GM18951 (cell line): ENCODE results near the gene GALNT16.

ENCODE experiments used
- POLR2A ChIP-seq: IDR thresholded peaks from 4 replicates; pipeline ENCODE4 v1.6.1; 2011; ENCODE audit warnings: mild to moderate bottlenecking; ENCODE audit not compliant: insufficient read length, insufficient read depth; ENCODE audit errors: extremely low read depth
- in situ Hi-C: fragments of 300-500 bp; cut with MboI; formaldehyde crosslinking; loops from one replicate; pipeline ENCODE4 v1.12.0; 2022; ENCODE audit warnings: low sequenced_read_pairs, mixed read lengths, inconsistent platforms; ENCODE audit not compliant: unreplicated experiment

GALNT16 gene

GRCh38 chr14:69240527-69241173, 19.3 kb upstream of the GALNT16 start:
- TF ChIP-seq POLR2A = no peak
- in situ Hi-C loops = loop anchor here (25.0 kb wide), 1 partner anchor 497 kb away; no protein-coding TSS in a partner anchor

- TF ChIP-seq POLR2A = no peak
- in situ Hi-C loops = loop anchor here (25.0 kb wide), 1 partner anchor 496 kb away; no protein-coding TSS in a partner anchor
Measured at GRCh38 chr14:69241577-69241976, 18.4 kb upstream of the GALNT16 start.

- TF ChIP-seq POLR2A = no peak
- in situ Hi-C loops = loop anchor here (25.0 kb wide), 1 partner anchor 495 kb away; no protein-coding TSS in a partner anchor
Measured at GRCh38 chr14:69242311-69243224, 17.4 kb upstream of the GALNT16 start.

GRCh38 chr14:69244946-69245345, 15.0 kb upstream of the GALNT16 start:
- in situ Hi-C loops = loop anchor here (25.0 kb wide), 1 partner anchor 492 kb away; no protein-coding TSS in a partner anchor
- no peak for TF ChIP-seq POLR2A

GRCh38 chr14:69246331-69246730, 13.6 kb upstream of the GALNT16 start:
- in situ Hi-C loops = loop anchor here (25.0 kb wide), 1 partner anchor 491 kb away; no protein-coding TSS in a partner anchor
- TF ChIP-seq POLR2A = no peak

- in situ Hi-C loops = loop anchor here (25.0 kb wide), 1 partner anchor 489 kb away; no protein-coding TSS in a partner anchor
- no peak for TF ChIP-seq POLR2A
Measured at GRCh38 chr14:69247676-69248440, 12.1 kb upstream of the GALNT16 start.

- TF ChIP-seq POLR2A = no peak
- in situ Hi-C loops = loop anchor here (10.0 to 25.0 kb wide), 2 partner anchors 215 to 488 kb away; no protein-coding TSS in a partner anchor
Measured at GRCh38 chr14:69249603-69250002, 10.4 kb upstream of the GALNT16 start.

- in situ Hi-C loops = loop anchor here (10.0 kb wide), 1 partner anchor 212 kb away; no protein-coding TSS in a partner anchor
- no peak for TF ChIP-seq POLR2A
Measured at GRCh38 chr14:69252851-69253250, 7.1 kb upstream of the GALNT16 start.

GRCh38 chr14:69259168-69259526, 811 bp upstream of the GALNT16 start:
- in situ Hi-C loops = loop anchor here (10.0 kb wide), 1 partner anchor 206 kb away; no protein-coding TSS in a partner anchor
- TF ChIP-seq POLR2A = no peak

- in situ Hi-C loops = no loop called here
- no peak for TF ChIP-seq POLR2A
Measured at GRCh38 chr14:69260190-69260860, 367 bp downstream of the GALNT16 start.

GRCh38 chr14:69260861-69261564, 1.1 kb downstream of the GALNT16 start:
- TF ChIP-seq POLR2A = no peak
- in situ Hi-C loops = no loop called here
